ENCODE measurements around the gene RASA4B. TPM values are rescaled to one million over a fixed set of nuclear protein-coding genes. Genes with fewer than 3 reads are reported as not detected.

RASA4B gene
- total and polyA plus RNA-seq, 2 experiments from 2014 or later, result 0.99 to 1.5 TPM

DNA sequence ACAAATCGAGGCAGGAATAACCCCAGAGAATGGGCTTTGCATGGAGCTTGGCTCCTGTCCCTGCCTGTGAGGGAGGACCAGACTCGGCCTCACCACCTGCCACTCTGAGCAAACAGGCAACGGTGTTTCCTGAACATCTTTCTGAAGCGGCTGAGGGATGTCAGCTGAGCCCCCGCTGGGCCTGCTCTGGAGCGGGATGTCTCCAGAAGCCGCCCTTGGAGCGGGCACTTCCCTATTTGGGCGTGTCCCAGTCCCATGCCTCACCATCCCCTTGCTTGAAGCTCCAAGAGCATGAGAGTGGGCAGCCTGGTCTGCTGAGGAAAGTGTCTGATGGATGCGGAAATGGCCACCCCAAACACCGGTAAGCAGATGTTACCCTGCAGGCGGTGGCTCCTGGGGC, 63.1 kb downstream of the RASA4B start:
- peaks cover 6% of the 10 kb centered on the region for H3K27me3 Mint-ChIP-seq (ENCODE audit: insufficient read depth, low read depth, poor library complexity)
- TF ChIP-seq EZH2phosphoT487 (IDR thresholded peaks at IDR 0.05; ENCODE audit: unreplicated experiment) (no peak), ZNF114 (CRISPR knock-in tag; IDR thresholded peaks at IDR 0.05) (no peak), ZNF462 (CRISPR knock-in tag; IDR thresholded peaks at IDR 0.05) (no peak), EZH2 (IDR thresholded peaks at IDR 0.05; ENCODE audit: low read depth, unreplicated experiment) (no peak), ZNF331 (CRISPR knock-in tag; IDR thresholded peaks at IDR 0.05; ENCODE audit: low read depth) (no peak), STAT1 (IDR thresholded peaks at IDR 0.05; ENCODE audit: unreplicated experiment) (no peak), NANOG (IDR thresholded peaks at IDR 0.05; ENCODE audit: borderline replicate concordance) (no peak)
- TF ChIP-seq, protein P1, sequence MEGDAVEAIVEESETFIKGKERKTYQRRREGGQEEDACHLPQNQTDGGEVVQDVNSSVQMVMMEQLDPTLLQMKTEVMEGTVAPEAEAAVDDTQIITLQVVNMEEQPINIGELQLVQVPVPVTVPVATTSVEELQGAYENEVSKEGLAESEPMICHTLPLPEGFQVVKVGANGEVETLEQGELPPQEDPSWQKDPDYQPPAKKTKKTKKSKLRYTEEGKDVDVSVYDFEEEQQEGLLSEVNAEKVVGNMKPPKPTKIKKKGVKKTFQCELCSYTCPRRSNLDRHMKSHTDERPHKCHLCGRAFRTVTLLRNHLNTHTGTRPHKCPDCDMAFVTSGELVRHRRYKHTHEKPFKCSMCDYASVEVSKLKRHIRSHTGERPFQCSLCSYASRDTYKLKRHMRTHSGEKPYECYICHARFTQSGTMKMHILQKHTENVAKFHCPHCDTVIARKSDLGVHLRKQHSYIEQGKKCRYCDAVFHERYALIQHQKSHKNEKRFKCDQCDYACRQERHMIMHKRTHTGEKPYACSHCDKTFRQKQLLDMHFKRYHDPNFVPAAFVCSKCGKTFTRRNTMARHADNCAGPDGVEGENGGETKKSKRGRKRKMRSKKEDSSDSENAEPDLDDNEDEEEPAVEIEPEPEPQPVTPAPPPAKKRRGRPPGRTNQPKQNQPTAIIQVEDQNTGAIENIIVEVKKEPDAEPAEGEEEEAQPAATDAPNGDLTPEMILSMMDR (conservative IDR thresholded peaks at IDR 0.05; ENCODE audit: low read depth in 2 of 2), result no peak
- H3K4me3 Mint-ChIP-seq, result no peak overlapping the region
- Histone ChIP-seq H3K4me1 (ENCODE audit: insufficient read depth) (no peaks in the 10 kb centered on the region), H3K4me3 (no peak overlapping the region), H3K36me3 (ENCODE audit: insufficient read depth) (peaks cover 7% of the 10 kb centered on the region; the same call in 1 of the 2 replicates), H3K4me2 (no peak overlapping the region), H2AFZ (no peak overlapping the region), H3K9me2 (ENCODE audit: insufficient read depth) (no peaks in the 10 kb centered on the region), H4K20me1 (replicated peaks; ENCODE audit: insufficient read depth) (no peaks in the 10 kb centered on the region; the same call in 1 of the 2 replicates), H3K27ac (ENCODE audit: low read depth) (no peak overlapping the region), H3K79me2 (replicated peaks; ENCODE audit: insufficient read depth) (no peaks in the 10 kb centered on the region), H3F3A (replicated peaks; ENCODE audit: low read depth) (0 out of 2 replicates have a peak, but pooled peaks cover 3% of the 10 kb centered on the region), H3K27me3 (ENCODE audit: insufficient read depth) (no peaks in the 10 kb centered on the region)
- DNase-seq (ENCODE audit: low spot score) (peak; percentile 31), ATAC-seq (no peak)
- no peaks in the 10 kb centered on the region for H3K9me3 Mint-ChIP-seq
- peaks cover 25% of the 10 kb centered on the region for H3K36me3 Mint-ChIP-seq (ENCODE audit: low read depth)
- H3K27ac Mint-ChIP-seq, result no peak overlapping the region
- H3K4me1 Mint-ChIP-seq, result peaks cover 4% of the 10 kb centered on the region; the same call in 1 of the 3 replicates
